Gastroesophageal sphincter (tissue), 4 donors: ENCODE measurements around the gene FAM193B. TPM values are rescaled to one million over a fixed set of nuclear protein-coding genes. Genes with fewer than 3 reads are reported as not detected.

Experiments used
- ATAC-seq: fragments of 150-250 bp; one replicate; pipeline ENCODE4 v1.9.1; 2016; ENCODE audit warnings: mild to moderate bottlenecking, moderate library complexity
- H3K27ac ChIP-seq, 4 donors: fragments of 200-600 bp; sonication (generic) in 3 of 4; 1 replicate in 3 of 4; 2 replicates in 1 of 4; pipeline ENCODE4 v1.5.1; 2016 to 2019
- H3K27me3 ChIP-seq: fragments of 200-600 bp; sonication (generic); one replicate; pipeline ENCODE4 v1.5.1; 2019
- H3K36me3 ChIP-seq, 2 donors: fragments of 200-600 bp; sonication (generic); one replicate each; pipeline ENCODE4 v1.5.1; 2019; ENCODE audit warnings: control low read depth in 1 of 2
- H3K4me1 ChIP-seq, 3 donors: fragments of 200-600 bp; sonication (generic); 1 replicate in 2 of 3; 2 replicates in 1 of 3; pipeline ENCODE4 v1.5.1; 2016 to 2019; ENCODE audit warnings: control low read depth in 2 of 3
- H3K4me3 ChIP-seq, 2 donors: fragments of 200-600 bp; sonication (generic); one replicate each; pipeline ENCODE4 v1.5.1; 2019; ENCODE audit warnings: mild to moderate bottlenecking in 1 of 2, moderate library complexity in 1 of 2
- H3K9me3 ChIP-seq, 3 donors: fragments of 200-600 bp; sonication (generic); one replicate each; pipeline ENCODE4 v1.5.1; 2017 to 2019; ENCODE audit warnings: control low read depth in 2 of 3
- CTCF ChIP-seq, 4 experiments: fragments of 200-600 bp in 2 of 4; fragments of 450-650 bp in 2 of 4; sonication (generic) in 1 of 4; IDR thresholded peaks; one replicate each; pipeline ENCODE4 v1.5.1; 2017 to 2019; ENCODE audit warnings: antibody characterized with exemption in 4 of 4, mild to moderate bottlenecking in 2 of 4, moderate library complexity in 2 of 4
- EP300 ChIP-seq: sonication (generic); formaldehyde crosslinking; IDR thresholded peaks from one replicate; pipeline ENCODE4 v1.6.1; 2017; ENCODE audit warnings: antibody characterized with exemption, mild to moderate bottlenecking
- POLR2A ChIP-seq, 2 donors: fragments of 450-650 bp; IDR thresholded peaks; one replicate each; pipeline ENCODE4 v1.6.1; 2017; ENCODE audit warnings: antibody characterized with exemption in 2 of 2, mild to moderate bottlenecking in 2 of 2, moderate library complexity in 1 of 2
- POLR2AphosphoS5 ChIP-seq: sonication (generic); formaldehyde crosslinking; IDR thresholded peaks from one replicate; pipeline ENCODE4 v1.6.1; 2017; ENCODE audit warnings: antibody characterized with exemption
- WGBS, 2 donors: methylation state at CpG; one replicate each; pipeline ENCODE4 v1.1.5; 2018; ENCODE audit warnings: low coverage in 1 of 2; 5-methylcytosine and 5-hydroxymethylcytosine counted together
- total RNA-seq, 4 donors: library from RNA; depleted of rRNA; stranded (reverse); fragments of >200 nt; gene quantifications; one replicate each; pipeline ENCODE4 v1.1.0, GENCODE V29; 2016

FAM193B gene
- total RNA-seq, 4 donors from 2014 or later = 29.7 to 90.3 (median 44.5) TPM

DNA sequence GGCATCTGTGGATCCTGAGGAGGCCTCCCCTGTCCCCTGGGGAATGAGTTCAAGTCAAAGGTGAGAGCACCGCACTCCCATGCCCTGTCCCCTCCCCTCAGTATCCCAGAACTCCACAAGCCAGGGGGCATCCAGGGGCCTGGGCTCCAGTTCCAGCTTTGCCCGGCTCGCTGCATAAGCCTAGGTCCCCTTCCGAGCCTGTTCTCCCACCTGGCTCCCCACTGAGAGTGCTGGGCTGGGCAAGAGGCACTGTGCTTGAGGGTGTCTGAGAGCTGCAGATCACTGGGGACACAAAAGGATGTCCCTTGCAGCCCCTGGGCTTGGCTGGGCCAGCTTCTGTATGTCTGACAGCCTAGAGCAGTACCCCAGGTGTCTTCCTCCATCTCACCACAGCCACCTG lies 49.3 kb downstream of the FAM193B start:
- H3K4me1 ChIP-seq = peaks cover 0 to 12% (median 4%) of the 10 kb centered on the region in 3 donors
- peaks cover 0 to 6% of the 10 kb centered on the region in 2 donors for H3K36me3 ChIP-seq
- H3K9me3 ChIP-seq = no peaks in the 10 kb centered on the region
- no peak overlapping the region for H3K4me3 ChIP-seq
- no peak overlapping the region for H3K27ac ChIP-seq
- no peak for ATAC-seq
- TF ChIP-seq POLR2AphosphoS5 (no peak), POLR2A (IDR thresholded peaks at IDR 0.05) (no peak), EP300 (no peak), CTCF (IDR thresholded peaks at IDR 0.05) (no peak)
- H3K27me3 ChIP-seq = no peaks in the 10 kb centered on the region
- WGBS, 2 donors = no CpG with 5 or more reads among the region's 4 CpGs

GRCh38 chr5:177504086-177505056 lies 50.0 kb downstream of the FAM193B start:
- no peak for ATAC-seq
- WGBS, 2 donors = 70 to 100% methylated on average over 1 to 2 of the region's 47 CpGs
- Histone ChIP-seq H3K9me3 (no peaks in the 10 kb centered on the region), H3K27me3 (no peaks in the 10 kb centered on the region), H3K36me3 (peaks cover 0 to 4% of the 10 kb centered on the region in 2 donors), H3K4me3 (no peak overlapping the region), H3K4me1 (peaks cover 0 to 12% (median 4%) of the 10 kb centered on the region in 3 donors), H3K27ac (no peak overlapping the region)
- TF ChIP-seq EP300 (no peak), CTCF (IDR thresholded peaks at IDR 0.05) (no peak), POLR2AphosphoS5 (no peak), POLR2A (IDR thresholded peaks at IDR 0.05) (no peak)

DNA sequence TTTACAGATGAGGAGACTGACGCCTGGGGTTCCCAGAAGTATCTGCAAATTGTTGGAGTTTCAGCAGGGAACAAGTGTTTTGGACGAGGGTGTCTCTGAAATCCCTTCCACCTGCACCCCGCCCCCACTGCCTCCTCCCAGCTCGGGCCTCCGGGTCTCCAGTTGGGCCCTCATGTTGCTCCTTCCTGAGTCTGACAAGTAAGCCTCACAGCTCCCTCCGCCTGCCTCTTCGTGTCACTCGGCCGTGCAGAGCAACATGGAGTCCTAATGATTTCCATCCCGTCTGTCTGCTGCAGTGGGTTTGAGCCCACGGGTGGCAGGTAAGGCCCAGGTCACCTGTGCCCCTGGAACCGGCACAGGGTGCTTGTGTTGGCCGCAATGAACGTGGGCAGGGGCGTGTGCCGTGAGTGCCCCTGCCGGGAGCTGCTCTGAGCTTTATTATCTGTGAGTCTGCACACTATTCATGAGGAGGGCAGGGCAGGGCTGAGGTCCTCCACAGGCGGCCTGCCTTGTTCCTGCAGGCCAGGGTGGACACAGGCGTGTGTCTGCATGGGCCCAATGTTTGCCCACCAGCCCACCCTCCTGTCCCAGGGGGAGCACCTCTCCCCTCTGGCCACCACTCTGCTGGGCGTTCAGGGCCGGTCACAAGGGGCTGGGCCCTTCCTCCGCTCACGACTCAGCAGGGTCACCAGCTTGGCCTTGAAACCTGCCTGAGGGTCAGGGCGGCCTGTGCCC lies 50.8 kb downstream of the FAM193B start:
- no peak overlapping the region for H3K27ac ChIP-seq
- TF ChIP-seq POLR2AphosphoS5 = no peak
- no peak for ATAC-seq
- no peaks in the 10 kb centered on the region for H3K9me3 ChIP-seq
- H3K27me3 ChIP-seq = no peaks in the 10 kb centered on the region
- WGBS, 2 donors = 85 to 86% methylated on average over 7 to 9 of the region's 24 CpGs
- H3K4me1 ChIP-seq = peaks cover 0 to 17% (median 6%) of the 10 kb centered on the region in 3 donors
- H3K36me3 ChIP-seq = peaks cover 0 to 4% of the 10 kb centered on the region in 2 donors
- H3K4me3 ChIP-seq = no peak overlapping the region

DNA sequence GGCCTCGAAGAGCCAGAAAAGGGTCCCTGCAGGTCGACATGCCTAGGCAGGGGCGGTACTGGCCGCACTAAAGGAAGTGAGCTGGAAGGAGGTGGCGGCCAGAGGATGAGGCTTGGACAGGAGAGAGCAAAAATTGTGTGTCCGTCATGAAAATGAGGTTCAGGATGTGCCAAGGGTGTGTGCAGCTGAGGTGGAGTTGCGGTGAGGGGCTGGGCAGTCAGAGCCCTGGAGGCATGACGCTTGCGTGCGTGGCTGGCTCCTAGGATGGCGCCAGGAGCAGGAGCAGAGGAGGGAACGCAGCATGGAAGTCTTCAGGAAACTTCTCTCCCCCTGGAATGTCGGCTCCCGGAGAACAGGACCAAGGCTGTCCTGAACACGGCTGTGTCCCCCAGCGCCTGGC lies 51.5 kb downstream of the FAM193B start:
- Histone ChIP-seq H3K27ac (no peak overlapping the region), H3K36me3 (peaks cover 0 to 4% of the 10 kb centered on the region in 2 donors), H3K9me3 (no peaks in the 10 kb centered on the region), H3K27me3 (no peaks in the 10 kb centered on the region), H3K4me3 (no peak overlapping the region), H3K4me1 (peaks cover 0 to 23% (median 13%) of the 10 kb centered on the region in 3 donors)
- ATAC-seq = no peak
- 71 to 75% methylated on average over 4 to 9 of the region's 16 CpGs for WGBS, 2 donors
- no peak for TF ChIP-seq POLR2A (IDR thresholded peaks at IDR 0.05)
- TF ChIP-seq EP300 = no peak
- no peak for TF ChIP-seq CTCF (IDR thresholded peaks at IDR 0.05)
- no peak for TF ChIP-seq POLR2AphosphoS5

DNA sequence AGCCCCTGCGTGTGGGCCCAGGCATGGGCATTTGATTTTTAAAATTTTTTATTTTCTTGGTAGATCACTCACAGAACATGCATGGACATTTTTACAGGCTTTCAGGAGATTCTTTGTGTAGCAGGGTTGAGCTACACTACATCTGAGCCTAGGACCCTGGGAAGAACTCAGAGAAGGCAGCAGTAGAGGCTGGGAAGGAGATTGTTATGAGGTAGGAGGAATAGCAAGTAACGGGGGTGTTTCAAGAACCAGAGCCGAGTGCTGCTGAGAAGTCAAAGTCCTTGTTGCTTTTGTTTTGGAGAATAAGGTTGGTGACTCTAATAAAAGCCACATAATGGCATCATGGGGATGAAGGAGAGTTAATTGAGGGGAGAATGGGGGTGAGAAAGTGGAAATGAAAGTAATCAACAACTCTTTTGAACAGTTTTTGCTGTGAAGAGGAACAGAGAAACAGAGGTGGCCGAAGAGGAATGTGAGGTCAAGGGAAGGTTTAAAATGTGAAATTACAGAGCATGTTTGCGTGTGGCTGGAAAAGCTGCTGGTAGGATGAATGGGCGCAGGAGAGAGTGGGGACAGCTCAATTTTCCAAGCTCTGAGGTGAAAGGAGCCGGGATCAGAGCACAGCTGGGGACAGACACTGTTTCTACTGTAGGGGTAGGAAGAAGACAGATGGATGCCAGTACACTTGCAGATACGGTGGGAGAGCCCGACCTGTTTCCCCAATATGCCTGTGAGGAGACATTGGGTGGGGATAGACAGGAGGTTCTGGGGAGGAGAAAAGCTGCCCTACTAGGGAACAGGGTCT lies 52.3 kb downstream of the FAM193B start:
- TF ChIP-seq EP300 (no peak), POLR2AphosphoS5 (no peak), POLR2A (IDR thresholded peaks at IDR 0.05) (no peak), CTCF (IDR thresholded peaks at IDR 0.05) (no peak)
- Histone ChIP-seq H3K9me3 (no peaks in the 10 kb centered on the region), H3K4me3 (no peak overlapping the region), H3K4me1 (peaks cover 0 to 26% (median 14%) of the 10 kb centered on the region in 3 donors), H3K27me3 (no peaks in the 10 kb centered on the region), H3K27ac (no peak overlapping the region), H3K36me3 (peaks cover 0 to 4% of the 10 kb centered on the region in 2 donors)
- WGBS, 2 donors = 49 to 50% methylated on average over 6 to 9 of the region's 9 CpGs
- no peak for ATAC-seq
